Activated CD4-positive, alpha-beta T cell treated with anti-CD3 and anti-CD28 coated beads, Interleukin-2, amount 10 ng/mL, durations not matched to agents 7 days and 5 days (primary cell): Measurements from ENCODE around the gene HPS6. TPM values are rescaled to one million over a fixed set of nuclear protein-coding genes. Genes with fewer than 3 reads are reported as not detected.
A peak's percentile ranks its signal among the peaks of the same experiment; 100 is the strongest.
"Not testable (repeated sequence)": the region's sequence is repeated elsewhere in the genome, so short reads cannot be mapped to it uniquely, and the experiment has no call there.

ENCODE experiments used
- CTCF ChIA-PET: fragments of 350-600 bp; sonication (Branson Sonifier 250); formaldehyde crosslinking; loops from one replicate; lab custom pipeline; 2021; ENCODE audit warnings: antibody characterized with exemption; lab: Charles Lee
- POLR2A ChIA-PET: fragments of 350-600 bp; sonication (Branson Sonifier 250); formaldehyde crosslinking; loops from one replicate; lab custom pipeline; 2021; ENCODE audit warnings: antibody characterized with exemption; lab: Charles Lee
- DNase-seq: peaks from one replicate; pipeline ENCODE4 v3.0.0-alpha.2; 2020
- H3K27ac Mint-ChIP-seq: one replicate; pipeline ENCODE4 v1.8.0; 2021; ENCODE audit warnings: mild to moderate bottlenecking, moderate library complexity, mixed read lengths
- H3K27me3 Mint-ChIP-seq: one replicate; pipeline ENCODE4 v1.8.0; 2021; ENCODE audit warnings: mixed read lengths
- H3K36me3 Mint-ChIP-seq: one replicate; pipeline ENCODE4 v1.8.0; 2021; ENCODE audit warnings: low read depth, mixed read lengths
- H3K4me1 Mint-ChIP-seq: one replicate; pipeline ENCODE4 v1.8.0; 2021; ENCODE audit warnings: mixed read lengths
- H3K4me3 Mint-ChIP-seq: one replicate; pipeline ENCODE4 v1.8.0; 2021; ENCODE audit warnings: mild to moderate bottlenecking, moderate library complexity, mixed read lengths
- H3K9me3 Mint-ChIP-seq: one replicate; pipeline ENCODE4 v1.8.0; 2021; ENCODE audit warnings: mixed read lengths
- total RNA-seq, 2 experiments: library from RNA; stranded (reverse); gene quantifications; one replicate each; pipeline ENCODE4 v1.2.3, GENCODE V29; 2021

Gene HPS6
- total RNA-seq, 2 experiments from 2014 or later, result 18.3 to 25.3 TPM

DNA sequence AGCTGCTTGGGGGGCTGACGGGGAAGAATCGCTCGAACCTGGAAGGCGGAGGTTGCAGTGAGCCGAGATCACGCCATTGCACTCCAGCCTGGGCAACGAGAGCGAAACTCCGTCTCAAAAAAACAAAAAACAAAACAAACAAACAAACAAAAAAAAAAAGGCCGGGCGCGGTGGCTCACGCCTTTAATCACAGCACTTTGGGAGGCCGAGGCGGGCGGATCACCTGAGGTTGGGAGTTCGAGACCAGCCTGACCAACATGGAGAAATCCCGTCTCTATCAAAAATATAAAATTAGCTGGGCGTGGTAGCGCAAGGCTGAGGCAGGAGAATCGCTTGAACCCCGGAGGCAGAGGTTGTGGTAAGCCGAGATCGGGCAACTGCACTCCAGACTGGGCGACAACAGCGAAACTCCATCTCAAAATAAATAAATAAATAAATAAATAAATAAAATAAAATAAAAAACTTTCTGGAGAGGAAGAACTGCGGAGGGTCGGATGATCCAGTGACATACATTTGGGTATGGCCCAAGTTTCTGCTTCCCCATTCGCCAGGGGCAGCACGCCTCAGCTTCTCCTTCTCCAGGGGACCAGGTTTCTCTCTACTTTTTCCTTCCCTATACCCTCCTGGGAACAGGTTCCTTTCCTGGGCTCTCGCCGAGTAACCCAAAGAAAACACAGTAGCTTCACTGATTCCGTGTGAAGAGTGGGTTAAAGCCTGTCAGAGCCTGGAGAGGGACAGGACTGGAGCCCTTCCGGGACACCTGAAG lies 10.1 kb upstream of the HPS6 start:
- H3K4me3 Mint-ChIP-seq, result peak overlapping the region; percentile 98

DNA sequence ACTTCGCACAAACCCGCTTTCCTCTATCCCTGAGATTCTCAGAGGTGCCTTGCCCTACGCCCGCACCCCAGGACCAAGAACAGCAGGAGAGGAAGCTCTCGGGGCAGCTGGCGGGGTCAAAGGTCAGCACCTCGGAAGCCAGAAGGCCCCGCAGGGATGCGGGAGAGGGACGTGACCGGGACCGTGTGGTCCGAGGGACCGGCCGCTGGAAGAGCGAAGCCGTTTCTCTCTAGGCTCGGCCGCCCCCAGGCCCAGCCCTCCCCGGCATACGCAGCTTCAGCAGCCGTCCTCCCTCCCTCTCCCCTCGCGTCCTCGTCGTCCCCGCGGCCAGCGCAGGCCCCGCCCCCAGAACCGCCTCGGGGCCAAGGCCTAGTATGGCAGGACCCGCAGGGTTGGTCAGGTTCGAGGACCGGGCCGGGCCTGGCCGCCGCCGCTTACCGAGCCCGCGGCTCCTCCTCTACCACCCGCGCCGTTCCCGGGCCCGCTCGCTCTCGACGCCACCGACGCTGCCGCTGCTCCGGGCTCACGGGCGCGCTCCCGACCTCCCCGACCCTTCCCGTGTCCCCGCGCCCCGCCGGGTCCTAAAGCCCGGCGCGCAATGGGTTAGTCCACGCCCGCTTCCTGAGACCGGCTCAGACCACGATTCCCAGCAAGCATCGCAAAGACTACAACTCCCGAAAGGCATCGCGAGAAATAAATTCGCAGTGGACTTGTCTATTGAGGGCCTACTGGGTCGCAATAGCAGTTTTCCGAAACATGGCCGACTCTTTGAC lies 9.3 kb upstream of the HPS6 start, which contains the start of gene ARMH3:
ARMH3 (minus strand) TSS at position 527 of the 773 bp plus-strand sequence. CDS start 16,059 bp downstream, outside the sequence.
- DNase-seq, result peak; percentile 95
- peak within 1 kb of the TSS; percentile 98 for H3K27ac Mint-ChIP-seq
- POLR2A ChIA-PET, result no interaction called here
- H3K4me3 Mint-ChIP-seq, result peak within 1 kb of the TSS; percentile 98
- H3K4me1 Mint-ChIP-seq, result peaks cover 42% of the 10 kb centered on the region
- H3K9me3 Mint-ChIP-seq, result peaks cover 3% of the 10 kb centered on the region
- peaks cover 3% of the 10 kb centered on the region for H3K36me3 Mint-ChIP-seq
- H3K27me3 Mint-ChIP-seq, result no peaks in the 10 kb centered on the region
- CTCF ChIA-PET, result interaction anchor here (0.6 to 4.3 kb wide), 8 partner anchors 9 to 1532 kb away, joined by 3 to 19 read pairs (median 3); no protein-coding TSS in a partner anchor

More for the DNA sequence above, 10.1 kb upstream of the HPS6 start:
- peaks cover 42% of the 10 kb centered on the region for H3K4me1 Mint-ChIP-seq
- H3K9me3 Mint-ChIP-seq, POLR2A ChIA-PET, H3K36me3 Mint-ChIP-seq, H3K27me3 Mint-ChIP-seq, DNase-seq: not testable (repeated sequence)
- peak overlapping the region; percentile 98 for H3K27ac Mint-ChIP-seq
- CTCF ChIA-PET, result interaction anchor here (0.6 to 4.3 kb wide), 8 partner anchors 8 to 235 kb away, joined by 3 to 19 read pairs (median 3); no protein-coding TSS in a partner anchor

DNA sequence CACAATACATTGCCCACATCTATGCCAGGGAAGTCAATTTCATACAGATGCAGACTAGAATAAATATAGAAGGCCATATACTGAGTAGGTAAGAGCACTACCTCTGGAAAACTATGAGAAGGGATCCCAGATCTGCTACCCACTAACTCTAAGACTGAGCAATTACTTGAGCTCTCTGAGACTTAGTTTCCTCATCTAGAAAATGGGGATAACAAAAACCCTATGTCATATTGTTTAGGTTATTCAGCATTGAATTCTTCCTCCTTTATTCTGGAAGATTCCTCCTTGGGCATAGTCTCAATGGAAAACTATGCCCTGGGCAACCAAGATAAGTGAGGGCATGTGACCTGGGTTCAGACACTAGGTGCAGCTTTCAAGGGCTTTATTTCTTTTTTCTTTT lies 5.2 kb upstream of the HPS6 start:
- H3K4me3 Mint-ChIP-seq, result no peak overlapping the region

DNA sequence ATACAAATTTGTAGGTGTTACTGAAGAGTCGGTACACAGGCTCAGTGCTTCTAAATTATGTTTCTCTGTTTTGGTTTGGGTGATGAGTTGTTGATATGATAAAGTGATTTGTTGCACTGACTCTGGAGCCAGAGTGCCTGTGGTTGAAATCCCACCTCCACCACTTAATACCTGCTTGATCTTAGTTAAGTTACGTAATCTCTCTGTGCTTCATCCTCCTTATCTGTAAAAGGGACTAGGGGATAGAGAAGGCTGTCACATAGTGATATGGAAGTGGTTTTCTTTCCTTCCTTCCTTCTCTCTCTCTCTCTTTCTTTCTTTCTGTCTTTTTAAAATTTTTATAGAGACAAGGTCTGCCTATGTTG lies 664 bp upstream of the HPS6 start:
- Mint-ChIP-seq H3K4me3 (peak overlapping the region; percentile 76), H3K4me1 (peaks cover 30% of the 10 kb centered on the region), H3K27ac (peak overlapping the region; percentile 95), H3K36me3 (peaks cover 4% of the 10 kb centered on the region), H3K27me3 (no peaks in the 10 kb centered on the region), H3K9me3 (no peaks in the 10 kb centered on the region)
- no peak for DNase-seq
- CTCF ChIA-PET, result no interaction called here
- POLR2A ChIA-PET, result no interaction called here

More for the DNA sequence above, 5.2 kb upstream of the HPS6 start:
- POLR2A ChIA-PET, result no interaction called here
- no peak overlapping the region for H3K27ac Mint-ChIP-seq
- H3K4me1 Mint-ChIP-seq, result peaks cover 27% of the 10 kb centered on the region
- H3K36me3 Mint-ChIP-seq, result peaks cover 3% of the 10 kb centered on the region
- CTCF ChIA-PET, result interaction anchor here (1.2 kb wide), 1 partner anchor 219 kb away, joined by 4 read pairs; no protein-coding TSS in a partner anchor
- H3K9me3 Mint-ChIP-seq, result peaks cover 3% of the 10 kb centered on the region
- no peak for DNase-seq
- no peaks in the 10 kb centered on the region for H3K27me3 Mint-ChIP-seq

DNA sequence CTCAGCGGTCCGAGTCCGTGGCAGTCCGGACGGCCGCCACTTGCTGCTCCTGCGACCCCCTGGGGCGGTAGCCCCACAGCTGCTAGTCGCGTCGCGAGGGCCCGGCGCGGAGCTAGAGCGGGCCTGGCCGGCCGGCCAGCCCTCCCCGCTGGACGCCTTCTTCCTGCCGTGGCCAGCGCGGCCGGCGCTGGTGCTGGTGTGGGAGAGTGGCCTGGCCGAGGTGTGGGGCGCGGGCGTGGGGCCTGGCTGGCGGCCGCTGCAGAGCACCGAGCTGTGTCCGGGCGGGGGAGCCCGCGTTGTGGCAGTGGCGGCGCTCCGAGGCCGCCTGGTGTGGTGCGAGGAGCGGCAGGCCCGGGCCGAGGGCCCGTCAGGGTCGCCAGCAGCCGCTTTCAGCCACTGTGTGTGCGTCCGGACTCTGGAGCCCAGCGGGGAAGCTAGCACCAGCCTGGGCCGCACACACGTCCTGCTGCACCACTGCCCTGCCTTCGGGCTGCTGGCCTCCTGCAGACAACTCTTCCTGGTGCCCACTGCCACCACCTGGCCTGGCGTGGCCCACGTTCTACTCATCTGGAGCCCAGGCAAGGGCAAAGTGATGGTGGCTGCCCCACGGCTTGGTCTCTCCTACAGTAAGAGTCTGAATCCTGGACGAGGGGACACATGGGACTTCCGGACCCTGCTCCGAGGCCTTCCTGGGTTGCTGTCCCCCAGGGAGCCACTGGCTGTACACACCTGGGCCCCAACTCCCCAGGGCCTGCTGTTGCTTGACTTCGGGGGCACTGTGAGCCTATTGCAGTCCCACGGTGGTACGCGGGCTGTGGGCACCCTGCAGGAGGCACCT lies 631 bp downstream of the HPS6 start:
- H3K9me3 Mint-ChIP-seq, result no peaks in the 10 kb centered on the region
- ChIA-PET CTCF (interaction anchor here (0.8 to 1.4 kb wide), 4 partner anchors 37 to 176 kb away, joined by 3 read pairs; no protein-coding TSS in a partner anchor), POLR2A (no interaction called here)
- H3K4me1 Mint-ChIP-seq, result peaks cover 30% of the 10 kb centered on the region
- no peak for DNase-seq
- peaks cover 7% of the 10 kb centered on the region for H3K36me3 Mint-ChIP-seq
- peak overlapping the region; percentile 89 for H3K27ac Mint-ChIP-seq
- H3K4me3 Mint-ChIP-seq, result peak overlapping the region; percentile 81
- H3K27me3 Mint-ChIP-seq, result no peaks in the 10 kb centered on the region

DNA sequence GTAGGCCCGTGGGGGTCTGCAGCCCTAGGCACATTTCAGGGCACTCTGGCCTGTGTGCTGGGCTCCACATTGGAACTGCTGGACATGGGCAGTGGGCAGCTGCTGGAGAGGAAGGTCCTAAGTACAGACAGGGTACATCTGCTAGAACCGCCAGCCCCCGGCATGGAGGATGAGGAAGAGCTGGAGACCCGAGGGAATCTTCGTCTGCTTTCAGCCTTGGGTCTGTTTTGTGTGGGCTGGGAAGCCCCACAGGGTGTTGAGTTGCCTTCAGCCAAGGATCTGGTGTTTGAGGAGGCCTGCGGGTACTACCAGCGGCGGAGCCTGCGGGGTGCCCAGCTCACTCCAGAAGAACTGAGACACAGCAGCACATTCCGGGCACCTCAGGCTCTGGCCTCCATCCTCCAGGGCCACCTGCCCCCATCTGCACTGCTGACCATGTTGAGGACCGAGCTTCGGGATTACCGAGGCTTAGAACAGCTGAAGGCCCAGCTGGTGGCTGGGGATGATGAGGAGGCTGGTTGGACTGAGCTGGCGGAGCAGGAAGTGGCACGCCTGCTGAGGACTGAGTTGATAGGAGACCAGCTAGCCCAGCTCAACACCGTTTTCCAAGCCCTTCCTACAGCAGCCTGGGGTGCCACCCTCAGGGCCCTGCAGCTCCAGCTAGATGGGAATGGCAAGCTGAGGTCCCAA lies 1.4 kb downstream of the HPS6 start:
- POLR2A ChIA-PET, result no interaction called here
- Mint-ChIP-seq H3K27ac (peak overlapping the region; percentile 89), H3K36me3 (peaks cover 7% of the 10 kb centered on the region)

DNA sequence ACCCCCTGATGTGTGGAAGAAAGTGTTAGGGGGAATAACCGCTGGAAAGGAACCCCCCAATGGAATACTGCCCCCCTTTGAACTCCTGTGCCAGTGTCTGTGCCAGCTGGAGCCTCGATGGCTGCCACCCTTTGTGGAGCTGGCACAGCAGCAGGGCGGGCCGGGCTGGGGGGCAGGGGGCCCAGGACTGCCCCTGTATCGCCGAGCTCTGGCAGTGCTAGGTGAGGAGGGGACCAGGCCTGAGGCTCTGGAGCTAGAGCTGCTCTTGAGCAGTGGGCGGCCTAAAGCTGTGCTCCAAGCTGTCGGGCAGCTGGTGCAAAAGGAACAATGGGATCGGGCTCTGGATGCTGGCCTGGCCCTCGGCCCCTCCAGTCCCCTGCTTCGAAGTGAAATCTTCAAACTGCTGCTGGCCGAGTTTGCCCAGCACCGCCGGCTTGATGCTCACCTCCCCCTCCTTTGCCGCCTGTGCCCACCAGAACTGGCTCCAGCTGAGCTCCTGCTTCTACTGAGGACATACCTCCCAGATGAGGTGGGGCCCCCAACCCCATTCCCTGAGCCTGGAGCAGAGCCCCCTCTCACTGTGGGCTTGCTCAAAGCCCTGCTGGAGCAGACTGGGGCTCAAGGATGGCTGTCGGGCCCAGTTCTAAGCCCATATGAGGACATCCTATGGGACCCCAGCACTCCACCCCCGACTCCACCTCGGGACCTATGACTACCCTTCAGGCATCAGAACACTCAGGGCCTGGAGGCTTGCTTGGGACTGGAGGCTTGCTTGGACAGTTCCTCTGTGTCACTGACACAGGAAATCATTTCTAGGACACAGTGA lies 2.2 kb downstream of the HPS6 start:
- Mint-ChIP-seq H3K27me3 (no peaks in the 10 kb centered on the region), H3K4me3 (peak overlapping the region; percentile 33), H3K36me3 (peaks cover 7% of the 10 kb centered on the region), H3K4me1 (peaks cover 30% of the 10 kb centered on the region), H3K9me3 (no peaks in the 10 kb centered on the region), H3K27ac (no peak overlapping the region)
- DNase-seq, result no peak
- CTCF ChIA-PET, result interaction anchor here (0.6 to 1.5 kb wide), 10 partner anchors 11 to 1248 kb away, joined by 3 to 7 read pairs (median 3); partner anchors contain the start of gene ARMH3
- POLR2A ChIA-PET, result no interaction called here

More for the DNA sequence above, 1.4 kb downstream of the HPS6 start:
- Mint-ChIP-seq H3K9me3 (no peaks in the 10 kb centered on the region), H3K4me3 (peak overlapping the region; percentile 81), H3K4me1 (peaks cover 30% of the 10 kb centered on the region), H3K27me3 (no peaks in the 10 kb centered on the region)
- CTCF ChIA-PET, result interaction anchor here (0.6 to 1.4 kb wide), 6 partner anchors 10 to 867 kb away, joined by 3 to 6 read pairs (median 3); partner anchors contain the start of gene ARMH3
- no peak for DNase-seq

DNA sequence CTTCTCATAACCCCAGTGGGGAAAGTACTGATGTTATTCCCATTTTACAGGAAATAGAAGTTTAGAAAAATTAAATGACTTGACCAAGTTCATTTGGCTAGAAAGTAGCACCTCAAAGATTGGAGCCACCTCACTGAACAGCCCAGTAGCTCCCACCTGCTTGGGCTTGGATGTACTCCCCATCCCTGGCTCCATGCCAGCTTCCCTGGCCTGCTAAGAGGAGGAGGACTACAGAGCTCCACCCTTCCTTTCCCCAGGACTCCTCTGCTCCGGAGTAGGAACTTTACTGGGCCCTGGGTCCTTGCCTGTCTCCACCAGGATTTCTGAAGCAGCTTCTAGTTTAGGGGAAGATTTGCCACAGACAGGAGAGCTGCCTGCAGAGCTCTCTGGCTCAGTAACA lies 3.1 kb downstream of the HPS6 start:
- Mint-ChIP-seq H3K4me3 (no peak overlapping the region), H3K9me3 (no peaks in the 10 kb centered on the region), H3K36me3 (peaks cover 7% of the 10 kb centered on the region), H3K27ac (no peak overlapping the region), H3K4me1 (peaks cover 24% of the 10 kb centered on the region), H3K27me3 (no peaks in the 10 kb centered on the region)
- ChIA-PET POLR2A (interaction anchor here (0.7 to 1.0 kb wide), 2 partner anchors 28 to 45 kb away, joined by 3 read pairs; no protein-coding TSS in a partner anchor), CTCF (interaction anchor here (0.6 to 1.6 kb wide), 9 partner anchors 10 to 1247 kb away, joined by 3 to 7 read pairs (median 3); partner anchors contain the start of gene KCNIP2)
- no peak for DNase-seq

DNA sequence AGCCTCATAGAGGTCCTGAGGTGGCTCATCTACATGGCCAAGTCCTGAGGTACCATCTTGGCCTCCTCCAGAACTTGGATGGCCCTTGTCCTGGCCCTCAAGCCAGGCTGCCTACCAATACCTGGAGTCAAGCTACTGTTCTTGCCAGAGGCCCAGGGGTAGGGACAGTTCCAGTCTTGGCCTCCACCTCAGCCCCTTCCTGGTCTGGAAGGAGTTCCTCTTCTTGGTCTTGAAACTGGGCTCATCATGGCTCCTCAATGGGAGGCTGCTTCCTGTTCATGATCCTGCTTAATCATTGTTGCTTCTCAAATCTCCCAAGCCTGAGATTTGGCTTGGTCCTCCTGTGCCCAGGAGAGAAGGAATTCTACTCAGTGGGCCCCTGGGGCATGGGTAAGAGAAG lies 3.9 kb downstream of the HPS6 start:
- Mint-ChIP-seq H3K9me3 (no peaks in the 10 kb centered on the region), H3K4me3 (no peak overlapping the region), H3K27ac (peak overlapping the region; percentile 44), H3K4me1 (peaks cover 23% of the 10 kb centered on the region), H3K36me3 (peaks cover 7% of the 10 kb centered on the region), H3K27me3 (no peaks in the 10 kb centered on the region)
- CTCF ChIA-PET, result interaction anchor here (0.5 to 4.6 kb wide), 8 partner anchors 12 to 228 kb away, joined by 3 to 25 read pairs (median 4); partner anchors contain the start of gene KCNIP2
- no peak for DNase-seq
- POLR2A ChIA-PET, result interaction anchor here (0.7 to 1.0 kb wide), 2 partner anchors 29 to 44 kb away, joined by 3 read pairs; no protein-coding TSS in a partner anchor

DNA sequence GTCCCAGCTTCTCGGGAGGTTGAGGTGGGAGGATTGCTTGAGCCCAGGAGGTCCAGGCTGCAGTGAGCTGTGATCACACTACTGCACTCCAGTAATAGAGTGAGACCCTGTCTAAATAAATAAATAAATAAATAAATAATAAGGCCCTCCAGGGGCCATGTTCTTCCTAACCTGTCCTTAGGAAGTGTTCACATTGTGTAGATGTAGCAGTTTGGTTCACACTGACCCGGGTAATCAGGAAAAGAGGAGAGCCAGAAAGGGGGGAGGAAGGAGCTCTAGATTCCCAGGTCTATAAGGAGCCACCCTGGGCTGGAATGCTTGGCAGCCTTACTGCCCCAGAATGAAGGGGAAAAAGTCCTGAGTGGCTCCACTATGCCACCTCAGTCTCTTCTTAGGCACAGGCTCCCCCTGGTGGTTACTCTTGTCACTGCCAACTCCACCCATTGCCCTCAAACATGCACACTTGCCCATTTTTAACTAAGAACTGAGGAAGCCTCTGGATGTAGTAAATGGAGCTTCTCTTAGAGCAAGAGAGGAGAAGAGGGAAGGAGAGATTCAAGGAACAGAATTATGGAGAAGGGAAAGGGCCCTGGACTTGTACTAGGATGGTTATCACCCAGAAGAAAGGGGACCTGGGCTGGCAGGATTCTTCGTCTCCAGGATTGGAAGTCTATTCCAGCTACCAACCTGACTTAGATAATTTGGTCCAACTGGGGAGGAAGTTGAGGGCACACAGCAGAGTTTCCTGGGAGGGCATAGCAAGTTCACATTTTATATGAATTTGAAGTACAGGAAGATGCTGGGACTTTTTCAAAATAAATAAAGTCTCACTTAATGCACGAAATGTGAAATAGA lies 7.8 kb downstream of the HPS6 start:
- Mint-ChIP-seq H3K4me3 (no peak overlapping the region), H3K4me1 (peaks cover 1% of the 10 kb centered on the region), H3K9me3 (no peaks in the 10 kb centered on the region), H3K27ac (no peak overlapping the region), H3K27me3 (no peaks in the 10 kb centered on the region), H3K36me3 (peaks cover 3% of the 10 kb centered on the region)
- CTCF ChIA-PET, result interaction anchor here (0.7 to 4.6 kb wide), 19 partner anchors 8 to 290 kb away, joined by 3 to 25 read pairs (median 4); partner anchors contain the start of genes ARMH3, KCNIP2 and NPM3
- POLR2A ChIA-PET, result no interaction called here
- DNase-seq, result peak; percentile 86
